Gastrocnemius medialis (tissue), 4 donors: ENCODE data around the gene RNF144A. TPM values are rescaled to one million over a fixed set of nuclear protein-coding genes. Genes with fewer than 3 reads are reported as not detected.
A peak's percentile ranks its signal among the peaks of the same experiment; 100 is the strongest.

ENCODE experiments used
- ATAC-seq, 2 donors: fragments of 150-250 bp; one replicate each; pipeline ENCODE4 v1.9.1; 2016
- DNase-seq, 2 donors: peaks; one replicate each; pipeline ENCODE4 v3.0.0-alpha.2; 2019
- H3K27ac ChIP-seq, 4 donors: fragments of 200-600 bp; sonication (generic); 1 replicate in 1 of 4; 2 replicates in 3 of 4; pipeline ENCODE4 v1.5.1; 2016 to 2018; ENCODE audit warnings: mild to moderate bottlenecking in 2 of 4, moderate library complexity in 1 of 4
- H3K27me3 ChIP-seq, 3 donors: fragments of 200-600 bp; sonication (generic) in 2 of 3; 1 replicate in 1 of 3; 2 replicates in 2 of 3; pipeline versions ENCODE4 v1.5.1 to v1.6.0; 2016 to 2019; ENCODE audit warnings: mild to moderate bottlenecking in 1 of 3, moderate library complexity in 1 of 3
- H3K36me3 ChIP-seq, 2 donors: fragments of 200-600 bp; sonication (generic) in 1 of 2; one replicate each; pipeline ENCODE4 v1.5.1; 2017 to 2018
- H3K4me1 ChIP-seq, 2 donors: fragments of 200-600 bp; sonication (generic) in 1 of 2; one replicate each; pipeline ENCODE4 v1.5.1; 2016 to 2017; ENCODE audit warnings: mild to moderate bottlenecking in 2 of 2
- H3K4me3 ChIP-seq, 4 donors: fragments of 200-600 bp; sonication (generic) in 3 of 4; 1 replicate in 1 of 4; 2 replicates in 3 of 4; pipeline ENCODE4 v1.5.1; 2016 to 2019; ENCODE audit warnings: mild to moderate bottlenecking in 2 of 4
- H3K9me3 ChIP-seq, 3 donors: fragments of 200-600 bp; sonication (generic) in 2 of 3; 1 replicate in 1 of 3; 2 replicates in 2 of 3; pipeline ENCODE4 v1.5.1; 2016 to 2019
- CTCF ChIP-seq, 5 experiments: fragments of 450-650 bp in 3 of 5; fragments of 200-600 bp in 2 of 5; sonication (generic) in 2 of 5; IDR thresholded peaks in 4 of 5; conservative IDR thresholded peaks in 1 of 5; 1 replicate in 4 of 5; 2 replicates in 1 of 5; pipeline ENCODE4 v1.5.1; 2016 to 2019; ENCODE audit warnings: antibody characterized with exemption in 5 of 5, mild to moderate bottlenecking in 3 of 5, moderate library complexity in 3 of 5
- POLR2A ChIP-seq, 2 donors: fragments of 450-650 bp; IDR thresholded peaks; one replicate each; pipeline ENCODE4 v1.6.1; 2017; ENCODE audit warnings: antibody characterized with exemption in 2 of 2, mild to moderate bottlenecking in 2 of 2, moderate library complexity in 2 of 2
- in situ Hi-C, 4 donors: fragments of 200-750 bp; cut with MboI; loops; one replicate each; pipeline versions ENCODE4 v1.15.0 to v1.8.0; 2017; ENCODE audit warnings: low sequenced_read_pairs in 4 of 4
- intact Hi-C: fragments of 100-400 bp; cut with DNase I; formaldehyde crosslinking; loops from one replicate; pipeline ENCODE4 v1.15.1; 2023; ENCODE audit warnings: low total_unique reads
- total RNA-seq, 4 donors: library from RNA; depleted of rRNA; stranded (reverse); fragments of >200 nt; gene quantifications; one replicate each; pipeline versions ENCODE4 v1.1.0 to v1.2.3, GENCODE V29; 2016

The RNF144A gene
- total RNA-seq, 4 donors from 2014 or later, result 4.9 to 16.2 (median 10.2) TPM

GRCh38 chr2:7032371-7032770 is 115.2 kb downstream of the RNF144A start:
- peak overlapping the region in 1 of 4 donors; percentile 42 for H3K27ac ChIP-seq
- DNase-seq (no peak), ATAC-seq (no peak)
- H3K4me3 ChIP-seq, result no peak overlapping the region
- H3K9me3 ChIP-seq, result no peaks in the 10 kb centered on the region
- intact Hi-C loops, result no loop called here
- no peak for TF ChIP-seq CTCF (IDR thresholded peaks at IDR 0.05 in 4 of 5, conservative IDR thresholded peaks at IDR 0.05 in 1 of 5)
- TF ChIP-seq POLR2A (IDR thresholded peaks at IDR 0.05), result no peak
- H3K27me3 ChIP-seq, result no peaks in the 10 kb centered on the region
- in situ Hi-C loops, result no loop called here
- H3K36me3 ChIP-seq, result no peaks in the 10 kb centered on the region
- H3K4me1 ChIP-seq, result peaks cover 0 to 7% of the 10 kb centered on the region in 2 donors

GRCh38 chr2:7033136-7033960 is 116.1 kb downstream of the RNF144A start:
- Histone ChIP-seq H3K27ac (peak overlapping the region in 1 of 4 donors; percentile 18), H3K4me1 (peaks cover 0 to 7% of the 10 kb centered on the region in 2 donors), H3K4me3 (no peak overlapping the region), H3K27me3 (no peaks in the 10 kb centered on the region), H3K36me3 (no peaks in the 10 kb centered on the region), H3K9me3 (no peaks in the 10 kb centered on the region)
- intact Hi-C loops (no loop called here), in situ Hi-C loops (no loop called here)
- ATAC-seq (no peak), DNase-seq (no peak)
- TF ChIP-seq POLR2A (IDR thresholded peaks at IDR 0.05), result no peak
- no peak for TF ChIP-seq CTCF (IDR thresholded peaks at IDR 0.05 in 4 of 5, conservative IDR thresholded peaks at IDR 0.05 in 1 of 5)

DNA sequence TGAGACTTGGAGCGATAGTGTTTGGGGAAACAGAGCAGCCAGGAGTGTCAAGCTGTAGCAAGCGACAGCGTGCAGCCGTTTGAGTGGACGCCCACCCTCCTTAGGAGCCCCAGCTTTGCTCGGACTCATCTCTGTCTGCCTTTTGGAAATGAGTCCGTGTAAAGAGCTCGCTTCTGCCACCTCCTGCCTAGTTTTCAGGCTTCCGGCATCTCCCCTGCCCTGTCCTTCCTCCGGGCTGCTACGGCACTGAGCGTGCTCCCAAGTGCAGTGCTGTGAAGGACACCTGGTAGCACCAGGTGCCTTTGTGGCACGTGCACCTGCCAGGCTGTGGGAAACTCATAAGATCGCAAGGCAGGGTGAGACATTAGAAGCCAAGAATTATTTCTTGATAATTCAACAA is 117.1 kb downstream of the RNF144A start:
- no peak for DNase-seq
- intact Hi-C loops, result no loop called here

DNA sequence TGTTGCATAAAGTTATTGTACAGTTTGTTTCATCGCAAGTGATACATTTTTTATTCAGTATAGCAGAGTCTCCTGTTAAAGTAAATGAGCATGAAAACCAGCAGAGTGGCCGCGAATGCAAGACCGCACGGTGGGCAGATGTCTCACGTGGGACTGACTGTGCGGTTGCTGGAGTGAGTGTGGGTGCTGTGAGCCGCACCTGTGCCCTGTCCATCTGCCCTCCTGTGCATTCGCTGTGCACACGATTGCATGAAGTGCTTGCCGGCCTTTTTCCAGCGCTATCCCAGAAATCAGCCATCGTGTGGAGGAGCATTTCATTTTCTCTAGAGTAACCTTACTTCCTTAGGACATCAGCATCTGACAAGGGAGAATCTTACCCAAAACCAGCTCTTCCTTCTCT is 118.7 kb downstream of the RNF144A start:
- no peaks in the 10 kb centered on the region for H3K36me3 ChIP-seq
- ATAC-seq (no peak), DNase-seq (no peak)
- intact Hi-C loops, result no loop called here
- TF ChIP-seq POLR2A (IDR thresholded peaks at IDR 0.05) (no peak), CTCF (IDR thresholded peaks at IDR 0.05 in 4 of 5, conservative IDR thresholded peaks at IDR 0.05 in 1 of 5) (no peak)
- H3K4me1 ChIP-seq, result no peaks in the 10 kb centered on the region
- in situ Hi-C loops, result no loop called here
- no peak overlapping the region for H3K27ac ChIP-seq
- no peaks in the 10 kb centered on the region for H3K27me3 ChIP-seq
- H3K4me3 ChIP-seq, result no peak overlapping the region
- no peaks in the 10 kb centered on the region for H3K9me3 ChIP-seq

More for the DNA sequence above, 117.1 kb downstream of the RNF144A start:
- no peaks in the 10 kb centered on the region for H3K27me3 ChIP-seq
- no peak overlapping the region for H3K27ac ChIP-seq
- H3K36me3 ChIP-seq, result no peaks in the 10 kb centered on the region
- H3K9me3 ChIP-seq, result no peaks in the 10 kb centered on the region
- in situ Hi-C loops, result no loop called here
- ATAC-seq, result no peak
- TF ChIP-seq POLR2A (IDR thresholded peaks at IDR 0.05) (no peak), CTCF (IDR thresholded peaks at IDR 0.05 in 4 of 5, conservative IDR thresholded peaks at IDR 0.05 in 1 of 5) (peak in 1 of 5 experiments; percentile 13)
- H3K4me1 ChIP-seq, result peaks cover 0 to 2% of the 10 kb centered on the region in 2 donors
- H3K4me3 ChIP-seq, result no peak overlapping the region
